PC-3 (cell line): ENCODE measurements around the gene TTC28. TPM values are rescaled to one million over a fixed set of nuclear protein-coding genes. Genes with fewer than 3 reads are reported as not detected.

ENCODE experiments used
- ATAC-seq: fragments of 200-7000 bp; cut with Tn5 transposase; 2 replicates; pipeline ENCODE4 v1.9.1; 2020; ENCODE audit warnings: mild to moderate bottlenecking, moderate library complexity
- BruUV-seq: library from RNA; stranded (reverse); fragments of 400-500 nt; replicated peaks from 2 replicates; lab custom pipeline; 2021; lab: Mats Ljungman, UMichigan
- CTCF ChIA-PET: fragments of 300-600 bp; sonication (Branson Sonifier 250); formaldehyde crosslinking; loops from one replicate; lab custom pipeline; 2022; ENCODE audit warnings: antibody characterized with exemption; lab: Charles Lee
- POLR2A ChIA-PET: fragments of 300-600 bp; sonication (Branson Sonifier 250); formaldehyde crosslinking; loops from one replicate; lab custom pipeline; 2022; ENCODE audit warnings: antibody characterized with exemption; ENCODE audit not compliant: unreplicated experiment; lab: Charles Lee
- DNase-seq: peaks from one replicate; pipeline ENCODE4 v3.0.0-alpha.2; 2015
- H2AFZ ChIP-seq: fragments of 300-600 bp; sonication (generic); 2 replicates; pipeline ENCODE4 v1.6.0; 2016; ENCODE audit warnings: antibody characterized with exemption, low read length
- H3F3A ChIP-seq: fragments of 300-600 bp; sonication (generic); one replicate; pipeline ENCODE4 v1.6.0; 2017; ENCODE audit warnings: antibody characterized with exemption, low read length, control low read depth, mild to moderate bottlenecking; ENCODE audit not compliant: unreplicated experiment
- H3K27ac ChIP-seq: fragments of 300-600 bp; sonication (generic); 2 replicates; pipeline ENCODE4 v1.5.1; 2016; ENCODE audit warnings: mild to moderate bottlenecking, low read length
- H3K27me3 ChIP-seq: fragments of 300-600 bp; sonication (generic); 2 replicates; pipeline ENCODE4 v1.6.1; 2016; ENCODE audit warnings: low read length, mixed read lengths
- H3K36me3 ChIP-seq: fragments of 300-600 bp; sonication (generic); 2 replicates; pipeline ENCODE4 v1.6.1; 2016; ENCODE audit warnings: low read depth, mixed run types, low read length, mixed read lengths
- H3K4me1 ChIP-seq: fragments of 300-600 bp; sonication (generic); 2 replicates; pipeline ENCODE4 v1.5.1; 2016; ENCODE audit warnings: low read length; ENCODE audit not compliant: insufficient read depth
- H3K4me2 ChIP-seq: fragments of 300-600 bp; sonication (generic); 2 replicates; pipeline ENCODE4 v1.6.0; 2016; ENCODE audit warnings: low read length
- H3K4me3 ChIP-seq: fragments of 300-600 bp; sonication (generic); 2 replicates; pipeline ENCODE4 v1.5.1; 2016; ENCODE audit warnings: mild to moderate bottlenecking, low read length, mixed read lengths
- H3K79me2 ChIP-seq: fragments of 300-600 bp; sonication (generic); 2 replicates; pipeline ENCODE4 v1.6.1; 2017; ENCODE audit warnings: low read length, mixed read lengths
- H3K9ac ChIP-seq: fragments of 300-600 bp; sonication (generic); 2 replicates; pipeline ENCODE4 v1.6.0; 2016; ENCODE audit warnings: mild to moderate bottlenecking, low read length
- H3K9me2 ChIP-seq: fragments of 300-600 bp; sonication (generic); replicated peaks from 2 replicates; pipeline ENCODE4 v1.6.1; 2016; ENCODE audit warnings: mixed run types, low read length, mixed read lengths
- H3K9me3 ChIP-seq: fragments of 300-600 bp; sonication (generic); 2 replicates; pipeline ENCODE4 v1.6.1; 2016; ENCODE audit warnings: low read length, mixed read lengths
- H4K20me1 ChIP-seq: fragments of 300-600 bp; sonication (generic); 2 replicates; pipeline ENCODE4 v1.6.1; 2016; ENCODE audit warnings: low read length, mixed read lengths
- EZH2 ChIP-seq: fragments of 300-600 bp; sonication (generic); IDR thresholded peaks from one replicate; pipeline ENCODE4 v1.6.1; 2017; ENCODE audit warnings: antibody characterized with exemption, mild to moderate bottlenecking, low read length; ENCODE audit not compliant: unreplicated experiment
- EZH2phosphoT487 ChIP-seq: fragments of 300-600 bp; sonication (generic); IDR thresholded peaks from 2 replicates; pipeline ENCODE4 v1.6.1; 2018; ENCODE audit warnings: mild to moderate bottlenecking, antibody characterized with exemption, low read length, borderline replicate concordance
- intact Hi-C: fragments of 100-400 bp; cut with micrococcal nuclease; formaldehyde crosslinking; loops from 2 replicates; pipeline ENCODE4 v1.9.0; 2023
- total RNA-seq: library from RNA; depleted of rRNA; stranded (reverse); fragments of >200 nt; gene quantifications from 2 replicates; pipeline ENCODE4 v1.2.3, GENCODE V29; 2014
- TF ChIP-seq, protein P1 (sequence below): fragments of 300-600 bp; sonication (generic); conservative IDR thresholded peaks from 2 replicates; pipeline ENCODE4 v1.5.1; 2017; ENCODE audit warnings: antibody characterized with exemption, low read depth, mild to moderate bottlenecking, low read length

Gene TTC28
- total RNA-seq, 1 experiment from 2014 or later: 6.3 TPM

DNA sequence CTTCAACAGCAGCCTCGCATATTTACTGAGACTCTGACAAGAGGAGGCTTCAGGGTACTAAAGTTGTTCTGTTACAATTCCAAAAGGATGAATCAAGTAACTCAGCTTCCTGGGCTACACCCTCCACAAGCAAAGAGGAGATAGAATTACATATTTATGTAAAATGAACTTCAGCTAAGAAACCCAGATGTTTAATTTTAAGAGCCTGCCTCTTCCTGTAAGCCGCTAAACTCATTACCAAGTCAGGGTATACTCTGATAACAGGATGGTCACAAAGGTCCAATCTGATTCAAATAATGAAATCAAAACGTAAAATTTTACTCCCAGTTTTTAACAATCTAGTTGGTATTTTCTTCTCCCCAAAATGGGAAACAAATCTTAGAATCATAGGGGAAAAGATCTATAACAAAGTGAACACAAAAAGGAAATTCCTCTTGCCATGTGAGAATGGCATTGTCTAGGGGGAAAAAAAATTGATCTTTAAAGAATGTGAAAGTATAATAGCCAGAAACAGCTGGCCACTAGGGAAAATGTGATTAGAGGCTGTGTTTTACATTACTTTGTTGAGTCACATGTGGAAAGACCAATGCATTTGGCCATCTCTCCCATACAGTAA lies 31.0 kb upstream of the TTC28 start:
- ChIA-PET POLR2A (interaction anchor here (0.6 to 0.9 kb wide), 2 partner anchors 109 to 173 kb away, joined by 3 to 4 read pairs; partner anchors contain the start of gene ZNRF3), CTCF (no interaction called here)
- H3K4me3 ChIP-seq: peak overlapping the region; percentile 30; the same call in 1 of the 2 replicates
- peaks cover 2% of the 10 kb centered on the region; the same call in 1 of the 2 replicates for H3K36me3 ChIP-seq
- DNase-seq (peak; percentile 79), ATAC-seq (peak; percentile 97)
- H3K27ac ChIP-seq: peak overlapping the region; percentile 92
- H3F3A ChIP-seq: peaks cover 13% of the 10 kb centered on the region
- H3K9me2 ChIP-seq: no peaks in the 10 kb centered on the region
- H3K4me2 ChIP-seq: peak overlapping the region; percentile 80
- no peak for TF ChIP-seq EZH2
- TF ChIP-seq EZH2phosphoT487: no peak
- TF ChIP-seq, protein P1, sequence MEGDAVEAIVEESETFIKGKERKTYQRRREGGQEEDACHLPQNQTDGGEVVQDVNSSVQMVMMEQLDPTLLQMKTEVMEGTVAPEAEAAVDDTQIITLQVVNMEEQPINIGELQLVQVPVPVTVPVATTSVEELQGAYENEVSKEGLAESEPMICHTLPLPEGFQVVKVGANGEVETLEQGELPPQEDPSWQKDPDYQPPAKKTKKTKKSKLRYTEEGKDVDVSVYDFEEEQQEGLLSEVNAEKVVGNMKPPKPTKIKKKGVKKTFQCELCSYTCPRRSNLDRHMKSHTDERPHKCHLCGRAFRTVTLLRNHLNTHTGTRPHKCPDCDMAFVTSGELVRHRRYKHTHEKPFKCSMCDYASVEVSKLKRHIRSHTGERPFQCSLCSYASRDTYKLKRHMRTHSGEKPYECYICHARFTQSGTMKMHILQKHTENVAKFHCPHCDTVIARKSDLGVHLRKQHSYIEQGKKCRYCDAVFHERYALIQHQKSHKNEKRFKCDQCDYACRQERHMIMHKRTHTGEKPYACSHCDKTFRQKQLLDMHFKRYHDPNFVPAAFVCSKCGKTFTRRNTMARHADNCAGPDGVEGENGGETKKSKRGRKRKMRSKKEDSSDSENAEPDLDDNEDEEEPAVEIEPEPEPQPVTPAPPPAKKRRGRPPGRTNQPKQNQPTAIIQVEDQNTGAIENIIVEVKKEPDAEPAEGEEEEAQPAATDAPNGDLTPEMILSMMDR: no peak
- H3K4me1 ChIP-seq: peaks cover 34% of the 10 kb centered on the region
- intact Hi-C loops: loop anchor here (2.0 to 5.0 kb wide), 2 partner anchors 32 to 108 kb away; partner anchors contain the start of gene HSCB
- H3K9ac ChIP-seq: peak overlapping the region; percentile 30
- H2AFZ ChIP-seq: peak overlapping the region; percentile 55; the same call in 1 of the 2 replicates
- H3K9me3 ChIP-seq: no peaks in the 10 kb centered on the region
- BruUV-seq: TSS peak; percentile 98
- no peaks in the 10 kb centered on the region for H3K27me3 ChIP-seq
- H3K79me2 ChIP-seq: no peaks in the 10 kb centered on the region
- no peaks in the 10 kb centered on the region for H4K20me1 ChIP-seq

DNA sequence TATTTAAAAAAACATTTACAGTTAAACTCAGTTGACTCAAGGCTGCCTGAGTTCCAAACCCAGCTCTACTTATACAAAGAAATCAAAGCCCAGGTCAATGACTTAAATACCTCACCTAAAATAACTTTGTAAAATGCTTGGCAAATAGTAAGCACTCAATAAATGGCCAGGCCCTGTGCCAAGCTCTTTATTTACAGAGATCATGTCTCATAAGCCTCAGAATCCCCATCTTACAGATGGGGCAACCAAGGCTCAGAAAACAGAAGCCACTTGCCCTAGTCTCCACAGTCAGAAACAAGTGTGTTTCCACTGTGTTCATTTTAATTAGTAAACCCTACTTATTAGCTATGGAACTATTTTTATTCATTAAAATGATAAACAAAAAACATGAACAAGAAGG lies 30.5 kb upstream of the TTC28 start:
- Histone ChIP-seq H3K4me2 (peak overlapping the region; percentile 80), H3K9me2 (no peaks in the 10 kb centered on the region), H4K20me1 (no peaks in the 10 kb centered on the region), H3F3A (peaks cover 13% of the 10 kb centered on the region), H3K79me2 (no peaks in the 10 kb centered on the region), H3K4me1 (peaks cover 34% of the 10 kb centered on the region), H2AFZ (no peak overlapping the region), H3K4me3 (no peak overlapping the region), H3K27ac (peak overlapping the region; percentile 92), H3K9ac (peak overlapping the region; percentile 29; the same call in 1 of the 2 replicates), H3K9me3 (no peaks in the 10 kb centered on the region), H3K27me3 (no peaks in the 10 kb centered on the region), H3K36me3 (peaks cover 2% of the 10 kb centered on the region; the same call in 1 of the 2 replicates)
- ATAC-seq (peak; percentile 45), DNase-seq (peak; percentile 71)
- TF ChIP-seq EZH2phosphoT487: no peak
- TF ChIP-seq EZH2: no peak
- TF ChIP-seq, protein P1: no peak
- intact Hi-C loops: loop anchor here (2.0 to 5.0 kb wide), 2 partner anchors 33 to 108 kb away; partner anchors contain the start of gene HSCB
- POLR2A ChIA-PET: interaction anchor here (0.6 to 0.9 kb wide), 3 partner anchors 36 to 173 kb away, joined by 3 to 4 read pairs (median 3); partner anchors contain the start of gene ZNRF3
- CTCF ChIA-PET: no interaction called here
- TSS peak; percentile 95 for BruUV-seq

DNA sequence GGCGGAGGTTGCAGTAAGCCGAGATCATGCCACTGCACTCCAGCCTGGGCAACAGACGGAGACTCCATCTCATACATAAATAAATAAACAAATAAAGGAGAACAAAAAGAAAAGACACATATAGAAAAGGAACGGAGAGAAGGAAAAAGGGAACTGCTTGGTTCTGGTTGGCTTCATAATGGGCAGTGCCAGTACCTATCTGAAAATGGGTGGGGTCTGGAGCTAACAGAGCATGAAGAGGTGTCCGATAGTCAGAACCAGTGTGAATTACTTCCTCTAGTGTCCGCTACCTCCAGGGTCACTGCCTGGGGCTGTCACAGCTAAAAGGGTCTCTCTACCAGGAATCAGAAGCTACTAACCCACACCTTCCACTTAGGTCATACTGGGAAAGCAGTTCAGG lies 27.2 kb upstream of the TTC28 start:
- Histone ChIP-seq H3K4me1 (peaks cover 22% of the 10 kb centered on the region), H3K36me3 (peaks cover 2% of the 10 kb centered on the region; the same call in 1 of the 2 replicates), H3K27ac (no peak overlapping the region), H2AFZ (no peak overlapping the region), H3K9me2 (no peaks in the 10 kb centered on the region), H3K9me3 (no peaks in the 10 kb centered on the region), H4K20me1 (no peaks in the 10 kb centered on the region), H3K27me3 (no peaks in the 10 kb centered on the region), H3K9ac (no peak overlapping the region), H3F3A (peaks cover 13% of the 10 kb centered on the region), H3K4me2 (no peak overlapping the region), H3K4me3 (no peak overlapping the region), H3K79me2 (no peaks in the 10 kb centered on the region)
- no peak for DNase-seq
- ATAC-seq: no peak
- no peak for TF ChIP-seq EZH2
- TF ChIP-seq, protein P1: no peak
- no peak for TF ChIP-seq EZH2phosphoT487
- POLR2A ChIA-PET: no interaction called here
- intact Hi-C loops: no loop called here
- BruUV-seq: no TSS peak
- CTCF ChIA-PET: no interaction called here
